ENCODE results near the gene MCM3AP.

DNA sequence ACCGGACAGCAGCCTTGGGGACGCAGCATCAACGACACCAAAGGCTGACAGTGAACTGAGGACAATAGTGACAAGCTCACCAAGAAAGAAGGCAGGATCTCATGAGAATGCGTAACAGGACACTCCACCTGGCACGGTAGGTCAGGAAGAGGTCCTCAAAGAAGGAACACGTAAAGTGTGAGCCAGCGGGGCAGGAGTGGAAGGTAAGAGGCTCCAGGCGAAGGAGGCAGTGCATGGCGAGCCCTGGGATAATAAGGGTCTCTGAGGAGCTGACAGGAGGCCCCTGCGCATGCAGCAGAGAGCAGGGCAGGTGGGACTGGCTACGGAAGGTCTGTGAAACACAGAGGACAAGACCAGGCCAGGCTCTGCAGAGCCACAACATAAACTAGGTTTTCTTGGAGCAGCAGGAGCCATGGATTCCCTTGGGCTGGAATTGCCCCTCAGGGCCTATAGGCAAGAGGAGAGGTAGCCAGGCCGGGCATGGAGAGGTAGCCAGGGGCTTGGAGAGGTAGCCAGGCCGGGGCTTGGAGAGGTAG lies 65.1 kb downstream of the MCM3AP start:
- TF ChIP-seq, protein P1, sequence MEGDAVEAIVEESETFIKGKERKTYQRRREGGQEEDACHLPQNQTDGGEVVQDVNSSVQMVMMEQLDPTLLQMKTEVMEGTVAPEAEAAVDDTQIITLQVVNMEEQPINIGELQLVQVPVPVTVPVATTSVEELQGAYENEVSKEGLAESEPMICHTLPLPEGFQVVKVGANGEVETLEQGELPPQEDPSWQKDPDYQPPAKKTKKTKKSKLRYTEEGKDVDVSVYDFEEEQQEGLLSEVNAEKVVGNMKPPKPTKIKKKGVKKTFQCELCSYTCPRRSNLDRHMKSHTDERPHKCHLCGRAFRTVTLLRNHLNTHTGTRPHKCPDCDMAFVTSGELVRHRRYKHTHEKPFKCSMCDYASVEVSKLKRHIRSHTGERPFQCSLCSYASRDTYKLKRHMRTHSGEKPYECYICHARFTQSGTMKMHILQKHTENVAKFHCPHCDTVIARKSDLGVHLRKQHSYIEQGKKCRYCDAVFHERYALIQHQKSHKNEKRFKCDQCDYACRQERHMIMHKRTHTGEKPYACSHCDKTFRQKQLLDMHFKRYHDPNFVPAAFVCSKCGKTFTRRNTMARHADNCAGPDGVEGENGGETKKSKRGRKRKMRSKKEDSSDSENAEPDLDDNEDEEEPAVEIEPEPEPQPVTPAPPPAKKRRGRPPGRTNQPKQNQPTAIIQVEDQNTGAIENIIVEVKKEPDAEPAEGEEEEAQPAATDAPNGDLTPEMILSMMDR (conservative IDR thresholded peaks at IDR 0.05; ENCODE audit: low read length): no peak
- no peak for TF ChIP-seq EZH2phosphoT487 (IDR thresholded peaks at IDR 0.05; ENCODE audit: borderline replicate concordance, low read depth, low read length)

Data from OCI-LY7 (cell line).